Measurements from ENCODE around the gene ZNF536.
"Not testable (repeated sequence)": the region's sequence is repeated elsewhere in the genome, so short reads cannot be mapped to it uniquely, and the experiment has no call there.

Gene ZNF536

DNA sequence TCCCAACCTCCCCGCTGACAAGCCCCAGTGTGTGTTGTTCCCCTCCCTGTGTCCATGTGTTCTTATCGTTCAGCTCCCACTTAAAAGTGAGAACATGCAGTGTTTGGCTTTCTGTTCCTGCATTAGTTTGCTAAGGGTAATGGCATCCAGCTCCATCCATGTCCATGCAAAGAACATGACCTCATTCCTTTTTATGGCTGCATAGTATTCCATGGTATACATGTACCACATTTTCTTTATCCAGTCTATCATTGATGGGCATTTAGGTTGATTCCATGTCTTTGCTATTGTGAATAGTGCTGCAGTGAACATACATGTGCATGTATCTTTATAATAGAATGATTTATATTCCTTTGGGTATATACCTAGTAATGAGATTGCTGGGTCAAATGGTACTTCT, 114.1 kb downstream of the ZNF536 start:
- DNase-seq (ENCODE audit: low spot score in 2 of 2); H3K4me1 Mint-ChIP-seq; H3K9me3 Mint-ChIP-seq; H3K36me3 Mint-ChIP-seq (ENCODE audit: insufficient read depth); H3K4me3 Mint-ChIP-seq; H3K27ac Mint-ChIP-seq (ENCODE audit: low read depth); ATAC-seq (replicated peaks; ENCODE audit: extremely low read depth, poor library complexity, severe bottlenecking): not testable (repeated sequence)
- H3K27me3 Mint-ChIP-seq: peaks cover 38% of the 10 kb centered on the region

DNA sequence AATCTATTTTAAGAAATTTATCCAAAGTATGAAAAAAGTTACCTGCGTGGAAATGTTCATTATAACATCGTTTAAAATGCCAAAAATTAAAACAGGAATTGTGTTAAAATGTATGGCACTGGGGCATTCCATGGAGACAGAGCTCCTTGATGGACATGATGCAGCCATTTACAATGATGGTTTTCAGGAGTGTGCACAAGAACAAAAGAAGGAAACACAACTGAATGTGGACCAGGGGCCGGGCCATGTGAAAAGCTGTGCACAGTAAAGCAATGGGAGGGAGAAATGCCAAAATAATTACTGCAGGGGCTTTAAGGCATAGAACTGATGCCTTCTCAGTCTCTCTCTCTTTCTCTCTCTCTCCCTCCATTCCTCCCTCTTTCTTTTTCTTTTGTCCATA, 115.0 kb downstream of the ZNF536 start:
- Mint-ChIP-seq H3K4me3 (no peak overlapping the region), H3K4me1 (no peaks in the 10 kb centered on the region), H3K9me3 (no peaks in the 10 kb centered on the region), H3K27ac (ENCODE audit: low read depth) (no peak overlapping the region), H3K36me3 (ENCODE audit: insufficient read depth) (no peaks in the 10 kb centered on the region), H3K27me3 (peaks cover 48% of the 10 kb centered on the region)
- ATAC-seq (replicated peaks; ENCODE audit: extremely low read depth, poor library complexity, severe bottlenecking) (no peak), DNase-seq (ENCODE audit: low spot score in 2 of 2) (no peak)

DNA sequence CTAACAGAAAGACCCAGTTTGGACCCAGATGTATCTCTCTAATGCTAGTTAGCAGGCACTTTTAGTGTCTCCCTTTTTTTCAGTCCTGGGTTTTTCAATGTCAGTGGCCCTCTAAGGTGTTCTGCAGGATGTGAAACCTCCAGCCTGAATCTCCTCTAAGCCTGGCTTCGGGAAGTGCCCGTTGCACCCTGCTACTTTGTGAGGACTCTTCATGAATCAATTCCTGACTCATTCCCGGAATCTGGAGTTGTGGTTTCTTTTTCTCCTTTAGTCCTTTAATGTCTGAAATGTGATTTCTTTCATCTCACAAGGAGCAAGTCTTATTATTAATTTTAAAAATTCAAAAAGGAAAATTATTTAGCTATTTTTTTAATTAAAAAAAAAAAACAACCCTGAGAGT, 116.0 kb downstream of the ZNF536 start:
- H3K9me3 Mint-ChIP-seq: no peaks in the 10 kb centered on the region
- H3K4me1 Mint-ChIP-seq: no peaks in the 10 kb centered on the region
- H3K36me3 Mint-ChIP-seq (ENCODE audit: insufficient read depth): no peaks in the 10 kb centered on the region
- peaks cover 48% of the 10 kb centered on the region for H3K27me3 Mint-ChIP-seq
- no peak overlapping the region for H3K27ac Mint-ChIP-seq (ENCODE audit: low read depth)
- H3K4me3 Mint-ChIP-seq: no peak overlapping the region
- no peak for DNase-seq (ENCODE audit: low spot score in 2 of 2)
- ATAC-seq (replicated peaks; ENCODE audit: extremely low read depth, poor library complexity, severe bottlenecking): no peak

DNA sequence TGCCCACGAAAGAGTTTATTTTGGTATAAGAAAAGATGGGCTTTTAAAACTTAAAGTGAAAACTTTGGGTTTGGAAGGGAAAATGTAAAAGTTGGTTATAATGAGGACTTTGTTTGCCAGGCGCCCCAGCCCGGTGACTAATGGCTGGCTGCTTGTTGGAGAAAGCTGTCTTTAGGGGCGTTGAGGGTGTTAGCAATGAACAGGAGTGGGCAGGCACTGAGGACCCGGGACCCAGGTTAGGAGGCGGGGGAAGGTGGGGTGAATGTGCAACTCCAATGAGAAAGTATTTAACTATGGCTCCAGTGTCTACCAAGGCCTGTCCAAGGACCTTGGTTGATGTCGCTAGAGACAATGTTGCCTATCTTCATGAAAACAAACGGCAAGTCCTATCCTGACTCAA, 118.6 kb downstream of the ZNF536 start:
- Mint-ChIP-seq H3K36me3 (ENCODE audit: insufficient read depth) (no peaks in the 10 kb centered on the region), H3K4me1 (no peaks in the 10 kb centered on the region), H3K9me3 (peaks cover 5% of the 10 kb centered on the region), H3K27ac (ENCODE audit: low read depth) (no peak overlapping the region), H3K27me3 (peaks cover 38% of the 10 kb centered on the region), H3K4me3 (no peak overlapping the region)
- ATAC-seq (replicated peaks; ENCODE audit: extremely low read depth, poor library complexity, severe bottlenecking): no peak
- no peak for DNase-seq (ENCODE audit: low spot score in 2 of 2)

DNA sequence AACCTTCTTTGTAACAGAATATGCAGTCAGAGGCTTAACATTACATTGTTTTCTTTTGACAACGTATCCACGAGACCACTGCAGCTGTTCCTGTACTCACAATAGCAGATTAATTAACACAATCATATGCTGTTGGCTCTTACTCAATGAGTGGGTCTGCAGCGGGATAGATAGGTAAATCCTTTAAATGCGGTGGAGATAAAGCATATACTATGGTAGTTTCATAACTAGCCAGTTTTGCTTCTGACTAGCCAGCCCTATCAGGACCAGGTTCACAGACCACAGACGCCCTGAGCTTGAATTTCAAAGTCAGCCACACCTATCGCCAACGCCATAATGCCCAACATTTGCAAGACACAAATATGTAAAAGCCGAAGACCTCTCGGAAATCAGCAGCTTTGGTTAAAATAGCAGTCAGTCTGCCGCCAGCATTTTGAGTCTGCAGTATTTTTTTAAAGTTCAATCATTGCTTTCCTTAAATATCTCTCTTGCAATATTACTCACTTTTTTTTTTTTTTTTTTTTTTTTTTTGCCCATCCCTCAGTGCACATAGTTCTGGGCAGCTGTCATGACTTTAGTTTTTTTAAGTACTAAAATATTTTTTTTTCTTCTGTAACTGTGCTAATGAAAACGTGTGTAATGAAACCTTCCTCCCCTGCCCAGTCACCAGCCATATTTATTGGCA, 120.5 kb downstream of the ZNF536 start:
- Mint-ChIP-seq H3K36me3 (ENCODE audit: insufficient read depth) (no peaks in the 10 kb centered on the region), H3K27me3 (peaks cover 29% of the 10 kb centered on the region), H3K4me1 (no peaks in the 10 kb centered on the region), H3K27ac (ENCODE audit: low read depth) (no peak overlapping the region), H3K9me3 (peaks cover 5% of the 10 kb centered on the region), H3K4me3 (no peak overlapping the region)
- DNase-seq (ENCODE audit: low spot score in 2 of 2): no peak
- ATAC-seq (replicated peaks; ENCODE audit: extremely low read depth, poor library complexity, severe bottlenecking): no peak

DNA sequence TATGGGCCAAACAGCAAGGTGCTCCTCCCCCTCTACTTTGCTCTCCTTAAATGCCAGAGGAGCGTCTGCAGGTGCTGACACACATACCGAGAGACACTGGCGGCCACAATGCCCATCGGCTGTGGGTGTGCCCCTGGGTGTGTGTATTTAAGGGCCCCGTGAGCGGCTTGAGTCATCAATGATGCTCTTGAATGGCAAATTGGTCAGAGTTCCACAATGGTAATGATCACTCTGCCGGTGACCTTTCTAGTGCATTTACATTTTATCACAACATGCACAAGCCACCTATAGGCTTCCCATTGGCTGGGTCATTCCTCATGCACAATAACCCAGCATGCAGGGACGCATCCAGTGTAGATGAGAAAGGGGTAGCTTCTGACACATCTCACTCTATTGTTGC, 124.8 kb downstream of the ZNF536 start:
- H3K27ac Mint-ChIP-seq (ENCODE audit: low read depth): no peak overlapping the region

DNA sequence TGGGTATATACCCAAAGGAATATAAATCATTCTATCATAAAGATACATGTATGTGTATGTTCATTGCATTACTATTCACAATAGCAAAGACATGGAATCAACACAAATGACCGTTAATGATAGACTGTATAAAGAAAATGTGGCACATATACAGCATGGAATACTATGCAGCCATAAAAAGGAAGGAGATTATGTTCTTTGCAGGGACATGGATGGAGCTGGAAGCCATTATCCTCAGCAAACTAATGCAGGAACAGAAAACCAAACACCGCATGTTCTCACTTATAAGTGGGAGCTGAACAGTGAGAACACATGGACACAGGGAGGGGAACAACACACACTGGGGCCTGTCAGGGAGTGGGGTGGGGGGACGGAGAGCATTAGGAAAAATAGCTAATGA, 125.9 kb downstream of the ZNF536 start:
- not testable (repeated sequence) for H3K27ac Mint-ChIP-seq (ENCODE audit: low read depth); H3K36me3 Mint-ChIP-seq (ENCODE audit: insufficient read depth); H3K4me1 Mint-ChIP-seq; DNase-seq (ENCODE audit: low spot score in 2 of 2); H3K4me3 Mint-ChIP-seq; H3K9me3 Mint-ChIP-seq; ATAC-seq (replicated peaks; ENCODE audit: extremely low read depth, poor library complexity, severe bottlenecking)
- peaks cover 20% of the 10 kb centered on the region for H3K27me3 Mint-ChIP-seq

More for the DNA sequence above, 124.8 kb downstream of the ZNF536 start:
- no peak for DNase-seq (ENCODE audit: low spot score in 2 of 2)
- Mint-ChIP-seq H3K36me3 (ENCODE audit: insufficient read depth) (no peaks in the 10 kb centered on the region), H3K9me3 (peaks cover 5% of the 10 kb centered on the region), H3K27me3 (peaks cover 16% of the 10 kb centered on the region), H3K4me3 (no peak overlapping the region), H3K4me1 (no peaks in the 10 kb centered on the region)
- no peak for ATAC-seq (replicated peaks; ENCODE audit: extremely low read depth, poor library complexity, severe bottlenecking)

DNA sequence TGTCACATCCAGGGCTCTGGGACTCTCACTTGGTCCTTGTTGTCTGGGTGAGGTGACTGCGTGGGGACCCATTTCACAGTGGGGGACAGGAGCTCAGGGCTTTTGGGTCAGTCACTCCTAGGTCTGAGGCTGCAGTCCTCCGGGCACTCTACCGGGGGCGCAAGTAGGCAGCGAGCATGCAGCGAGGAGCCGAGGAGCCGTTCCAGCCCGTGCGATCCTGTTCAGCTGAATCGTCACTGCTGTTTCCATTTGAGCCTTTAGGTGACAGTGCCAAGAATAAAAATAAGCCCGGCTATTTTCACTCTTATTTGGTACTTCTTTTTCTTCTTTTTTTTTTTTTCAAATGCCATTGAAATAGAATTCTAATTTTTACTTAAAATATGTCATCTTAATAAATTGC, 126.5 kb downstream of the ZNF536 start:
- Mint-ChIP-seq H3K27me3 (peaks cover 20% of the 10 kb centered on the region), H3K36me3 (ENCODE audit: insufficient read depth) (no peaks in the 10 kb centered on the region), H3K4me3 (no peak overlapping the region), H3K27ac (ENCODE audit: low read depth) (no peak overlapping the region), H3K4me1 (no peaks in the 10 kb centered on the region), H3K9me3 (peaks cover 5% of the 10 kb centered on the region)
- DNase-seq (ENCODE audit: low spot score in 2 of 2) (no peak), ATAC-seq (replicated peaks; ENCODE audit: extremely low read depth, poor library complexity, severe bottlenecking) (no peak)

DNA sequence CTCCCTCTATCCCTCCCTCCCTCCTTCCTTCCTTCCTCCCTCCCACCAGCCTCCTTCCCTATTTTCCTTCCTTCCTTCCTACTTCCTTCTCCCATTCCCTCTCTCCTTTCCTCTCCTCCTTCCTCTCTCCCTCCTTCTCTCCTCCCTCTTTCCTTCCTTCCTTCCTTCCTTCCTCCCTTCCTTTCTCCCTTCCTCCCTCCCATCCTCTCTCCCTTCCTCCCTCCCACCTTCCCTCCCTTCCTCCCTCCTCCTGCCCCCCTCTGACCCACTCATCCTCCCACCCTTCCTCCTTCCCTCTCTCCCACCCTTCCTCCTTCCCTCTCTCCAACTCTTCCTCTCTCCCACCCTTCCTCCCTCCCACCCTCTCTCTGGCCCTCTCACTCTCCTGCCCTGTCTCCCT, 132.1 kb downstream of the ZNF536 start:
- Mint-ChIP-seq H3K27ac (ENCODE audit: low read depth) (no peak overlapping the region), H3K4me3 (no peak overlapping the region), H3K36me3 (ENCODE audit: insufficient read depth) (no peaks in the 10 kb centered on the region), H3K27me3 (peaks cover 23% of the 10 kb centered on the region), H3K9me3 (no peaks in the 10 kb centered on the region), H3K4me1 (no peaks in the 10 kb centered on the region)
- DNase-seq (ENCODE audit: low spot score in 2 of 2): no peak
- no peak for ATAC-seq (replicated peaks; ENCODE audit: extremely low read depth, poor library complexity, severe bottlenecking)

DNA sequence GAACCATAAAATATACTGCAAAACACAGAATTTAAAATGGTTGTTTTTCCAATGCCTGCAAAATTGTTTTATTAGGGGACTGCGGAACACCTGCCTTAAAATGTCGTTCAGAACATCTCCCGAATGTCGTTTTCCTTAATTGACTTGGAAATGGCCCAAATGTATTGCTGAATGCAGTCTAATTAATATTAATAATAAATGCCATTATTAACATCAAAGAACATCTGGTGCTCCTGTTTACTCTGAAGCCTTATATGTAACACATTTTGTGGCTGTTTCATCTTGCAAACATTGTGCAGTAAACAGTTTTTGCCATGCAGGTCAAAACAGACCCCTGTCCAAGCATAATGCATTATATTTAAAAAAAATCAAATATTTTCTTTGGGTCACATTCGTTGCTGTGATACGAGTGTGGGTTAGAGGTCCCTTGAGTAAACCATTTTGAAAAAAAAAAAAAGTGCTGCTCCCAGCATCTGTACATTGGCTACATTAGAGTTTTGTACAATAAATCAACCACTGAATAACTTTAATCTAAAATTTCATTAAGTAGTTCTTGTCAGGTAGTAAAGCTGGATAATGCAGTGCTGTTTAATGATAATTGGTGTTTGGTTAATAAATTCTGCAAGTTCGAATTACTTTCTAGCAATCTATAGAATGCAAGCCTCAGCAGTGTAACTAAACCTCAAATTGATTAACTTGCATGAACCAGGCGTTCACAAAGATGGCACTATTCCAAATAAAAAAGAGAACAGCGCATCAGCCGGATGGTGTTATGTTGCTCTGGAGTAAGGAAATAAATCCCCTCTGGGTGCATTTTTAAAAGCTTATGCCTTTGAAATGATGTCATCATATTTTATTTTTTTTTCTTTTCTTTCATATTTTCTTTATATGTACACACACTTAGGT, 140.2 kb downstream of the ZNF536 start:
- Mint-ChIP-seq H3K36me3 (ENCODE audit: insufficient read depth) (no peaks in the 10 kb centered on the region), H3K4me3 (no peak overlapping the region), H3K27ac (ENCODE audit: low read depth) (no peak overlapping the region), H3K4me1 (no peaks in the 10 kb centered on the region), H3K27me3 (peaks cover 16% of the 10 kb centered on the region), H3K9me3 (no peaks in the 10 kb centered on the region)
- no peak for DNase-seq (ENCODE audit: low spot score in 2 of 2)
- ATAC-seq (replicated peaks; ENCODE audit: extremely low read depth, poor library complexity, severe bottlenecking): no peak

DNA sequence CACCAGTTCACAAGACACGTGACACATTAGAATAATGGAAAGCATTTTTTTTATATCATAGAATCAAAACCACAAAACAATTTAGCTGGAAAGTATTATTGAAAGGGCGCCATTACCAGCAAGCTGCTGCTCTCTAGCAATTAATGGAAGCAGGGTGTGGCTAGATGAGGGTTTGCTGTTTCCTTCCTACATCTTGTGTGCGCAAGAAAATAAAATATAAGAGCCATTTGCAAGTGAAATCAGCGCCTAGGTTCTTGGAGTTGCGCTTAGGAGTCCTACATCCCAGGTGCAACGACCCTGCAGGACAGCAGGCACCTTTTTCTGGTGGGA, 140.9 kb downstream of the ZNF536 start:
- no peaks in the 10 kb centered on the region for H3K36me3 Mint-ChIP-seq (ENCODE audit: insufficient read depth)
- H3K4me1 Mint-ChIP-seq: no peaks in the 10 kb centered on the region
- no peak overlapping the region for H3K4me3 Mint-ChIP-seq
- DNase-seq (ENCODE audit: low spot score in 2 of 2) (no peak), ATAC-seq (replicated peaks; ENCODE audit: extremely low read depth, poor library complexity, severe bottlenecking) (no peak)
- H3K9me3 Mint-ChIP-seq: no peaks in the 10 kb centered on the region
- H3K27me3 Mint-ChIP-seq: peaks cover 10% of the 10 kb centered on the region
- H3K27ac Mint-ChIP-seq (ENCODE audit: low read depth): no peak overlapping the region

DNA sequence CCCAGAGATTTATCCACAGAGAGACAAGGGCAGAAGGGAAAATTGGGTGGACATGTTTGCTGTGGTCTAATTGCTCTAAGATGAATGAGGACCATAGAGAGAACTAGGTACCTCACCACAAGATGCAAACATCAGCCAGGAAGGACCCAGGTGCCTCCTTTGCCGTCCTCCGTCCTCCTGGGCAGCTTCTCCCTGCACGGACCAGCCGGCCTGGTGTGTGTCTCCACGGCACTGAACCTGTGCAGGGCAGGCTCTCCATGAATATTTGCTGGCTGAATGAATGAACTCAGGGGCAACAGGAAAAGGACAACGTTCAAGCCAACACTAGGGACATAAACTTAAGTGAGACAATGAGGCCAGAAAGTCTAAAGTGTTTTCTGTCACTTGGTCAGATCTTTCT, 143.9 kb downstream of the ZNF536 start:
- Mint-ChIP-seq H3K4me1 (no peaks in the 10 kb centered on the region), H3K27ac (ENCODE audit: low read depth) (no peak overlapping the region), H3K4me3 (no peak overlapping the region), H3K9me3 (no peaks in the 10 kb centered on the region), H3K36me3 (ENCODE audit: insufficient read depth) (no peaks in the 10 kb centered on the region), H3K27me3 (peaks cover 7% of the 10 kb centered on the region)
- ATAC-seq (replicated peaks; ENCODE audit: extremely low read depth, poor library complexity, severe bottlenecking) (no peak), DNase-seq (ENCODE audit: low spot score in 2 of 2) (no peak)

DNA sequence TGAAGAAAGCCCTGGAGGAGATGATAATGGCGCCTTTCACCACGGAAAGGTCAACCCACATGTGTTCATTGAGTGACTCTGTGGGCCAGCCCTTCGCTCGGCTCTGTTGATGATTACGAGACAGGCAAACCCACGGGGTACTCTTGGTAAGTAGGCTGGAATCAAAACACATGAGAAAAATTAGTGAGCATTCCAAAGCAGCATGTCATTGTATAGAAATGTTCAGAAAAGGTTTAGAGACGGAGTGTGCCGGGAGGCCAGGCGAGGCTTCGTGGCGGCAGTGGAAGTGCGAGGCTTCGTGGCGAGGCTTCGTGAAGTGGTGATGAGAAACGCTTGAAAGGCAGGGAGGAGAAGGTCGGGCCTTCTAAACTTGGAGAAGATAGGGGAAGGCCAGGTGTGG, 144.3 kb downstream of the ZNF536 start:
- Mint-ChIP-seq H3K4me3 (no peak overlapping the region), H3K27ac (ENCODE audit: low read depth) (no peak overlapping the region), H3K4me1 (no peaks in the 10 kb centered on the region), H3K27me3 (peaks cover 7% of the 10 kb centered on the region), H3K9me3 (no peaks in the 10 kb centered on the region), H3K36me3 (ENCODE audit: insufficient read depth) (no peaks in the 10 kb centered on the region)
- ATAC-seq (replicated peaks; ENCODE audit: extremely low read depth, poor library complexity, severe bottlenecking) (no peak), DNase-seq (ENCODE audit: low spot score in 2 of 2) (no peak)
